Endometrial microvascular endothelial cells (primary cell): ENCODE data around the gene ULBP1. TPM values are rescaled to one million over a fixed set of nuclear protein-coding genes. Genes with fewer than 3 reads are reported as not detected.
"Not testable (repeated sequence)": the region's sequence is repeated elsewhere in the genome, so short reads cannot be mapped to it uniquely, and the experiment has no call there.

Source experiments
- in situ Hi-C: cut with HindIII; loops from 2 replicates; pipeline ENCODE4 v1.10.0; 2017; ENCODE audit warnings: low sequenced_read_pairs, low pct_unique_long_range_greater_than_20kb; ENCODE audit errors: inconsistent ontology term
- total RNA-seq: library from RNA; depleted of rRNA; stranded (reverse); fragments of >200 nt; gene quantifications from one replicate; pipeline ENCODE4 v1.2.3, GENCODE V29; 2015; ENCODE audit errors: inconsistent ontology term

The ULBP1 gene
- total RNA-seq, 1 donor from 2014 or later = 2.0 TPM

- in situ Hi-C loops = no loop called here
Observed at GRCh38 chr6:150016324-150017185, 52.8 kb downstream of the ULBP1 start.

GRCh38 chr6:150017186-150017521 lies 53.4 kb downstream of the ULBP1 start:
- in situ Hi-C loops = not testable (repeated sequence)

- in situ Hi-C loops = no loop called here
Observed at GRCh38 chr6:150018846-150019580, 55.3 kb downstream of the ULBP1 start.

- in situ Hi-C loops = not testable (repeated sequence)
Observed at GRCh38 chr6:150021870-150022269, 58.1 kb downstream of the ULBP1 start.

Other genes starting within 250 kb of the ULBP1 start
- gene LATS1, start 245.8 kb upstream of the ULBP1 start, total RNA-seq = 21.4 TPM
- 52.0 TPM for gene NUP43, start 217.4 kb upstream of the ULBP1 start, total RNA-seq
- 127 TPM for gene PCMT1, start 214.2 kb upstream of the ULBP1 start, total RNA-seq
- 16.8 TPM for gene LRP11, start 99.6 kb upstream of the ULBP1 start, total RNA-seq
- gene RAET1E, start 65.8 kb upstream of the ULBP1 start, total RNA-seq = 0.74 TPM
- 0.37 TPM for gene RAET1G, start 40.8 kb upstream of the ULBP1 start, total RNA-seq
- gene ULBP2, start 21.9 kb upstream of the ULBP1 start, total RNA-seq = 27.2 TPM
- gene RAET1L, start 61.6 kb downstream of the ULBP1 start, total RNA-seq = not detected
- gene ULBP3, start 105.2 kb downstream of the ULBP1 start, total RNA-seq = 13.1 TPM
- not detected for gene PPP1R14C, start 179.1 kb downstream of the ULBP1 start, total RNA-seq